Measurements from ENCODE around the gene TXNRD1.
"Not testable (repeated sequence)": the region's sequence is repeated elsewhere in the genome, so short reads cannot be mapped to it uniquely, and the experiment has no call there.

The TXNRD1 gene

GRCh38 chr12:104280717-104281458 lies 65.3 kb downstream of the TXNRD1 start:
- no peak for DNase-seq (ENCODE audit: low spot score)

- DNase-seq (ENCODE audit: low spot score): no peak
Observed at GRCh38 chr12:104281636-104282035, 66.1 kb downstream of the TXNRD1 start.

- DNase-seq (ENCODE audit: low spot score): no peak
Observed at GRCh38 chr12:104282109-104282508, 66.5 kb downstream of the TXNRD1 start.

- DNase-seq (ENCODE audit: low spot score): no peak
Observed at GRCh38 chr12:104285740-104286515, 70.3 kb downstream of the TXNRD1 start.

- DNase-seq (ENCODE audit: low spot score): peak; percentile 89
Observed at GRCh38 chr12:104286516-104287482, 71.2 kb downstream of the TXNRD1 start.

GRCh38 chr12:104288635-104289274 lies 73.2 kb downstream of the TXNRD1 start:
- peak; percentile 88 for DNase-seq (ENCODE audit: low spot score)

- DNase-seq (ENCODE audit: low spot score): no peak
Observed at GRCh38 chr12:104290320-104290719, 74.7 kb downstream of the TXNRD1 start.

- no peak for DNase-seq (ENCODE audit: low spot score)
Observed at GRCh38 chr12:104290855-104291254, 75.3 kb downstream of the TXNRD1 start.

- no peak for DNase-seq (ENCODE audit: low spot score)
Observed at GRCh38 chr12:104291867-104292524, 76.4 kb downstream of the TXNRD1 start.

- no peak for DNase-seq (ENCODE audit: low spot score)
Observed at GRCh38 chr12:104292872-104293794, 77.6 kb downstream of the TXNRD1 start.

- not testable (repeated sequence) for DNase-seq (ENCODE audit: low spot score)
Observed at GRCh38 chr12:104294158-104294859, 78.7 kb downstream of the TXNRD1 start.

- DNase-seq (ENCODE audit: low spot score): no peak
Observed at GRCh38 chr12:104294927-104295668, 79.5 kb downstream of the TXNRD1 start.

- DNase-seq (ENCODE audit: low spot score): no peak
Observed at GRCh38 chr12:104295954-104296353, 80.4 kb downstream of the TXNRD1 start.

GRCh38 chr12:104296718-104297117 lies 81.1 kb downstream of the TXNRD1 start:
- DNase-seq (ENCODE audit: low spot score): no peak

- DNase-seq (ENCODE audit: low spot score): no peak
Observed at GRCh38 chr12:104297477-104298113, 82.0 kb downstream of the TXNRD1 start.

- DNase-seq (ENCODE audit: low spot score): no peak
Observed at GRCh38 chr12:104299842-104300481, 84.4 kb downstream of the TXNRD1 start.

- peak; percentile 86 for DNase-seq (ENCODE audit: low spot score)
Observed at GRCh38 chr12:104303538-104304151, 88.1 kb downstream of the TXNRD1 start, which contains the start of gene EID3. EID3 (plus strand) TSS chr12:104303739; CDS start chr12:104303935, 196 bp downstream.
